Measurements from ENCODE around the gene CACNB4.

The CACNB4 gene

DNA sequence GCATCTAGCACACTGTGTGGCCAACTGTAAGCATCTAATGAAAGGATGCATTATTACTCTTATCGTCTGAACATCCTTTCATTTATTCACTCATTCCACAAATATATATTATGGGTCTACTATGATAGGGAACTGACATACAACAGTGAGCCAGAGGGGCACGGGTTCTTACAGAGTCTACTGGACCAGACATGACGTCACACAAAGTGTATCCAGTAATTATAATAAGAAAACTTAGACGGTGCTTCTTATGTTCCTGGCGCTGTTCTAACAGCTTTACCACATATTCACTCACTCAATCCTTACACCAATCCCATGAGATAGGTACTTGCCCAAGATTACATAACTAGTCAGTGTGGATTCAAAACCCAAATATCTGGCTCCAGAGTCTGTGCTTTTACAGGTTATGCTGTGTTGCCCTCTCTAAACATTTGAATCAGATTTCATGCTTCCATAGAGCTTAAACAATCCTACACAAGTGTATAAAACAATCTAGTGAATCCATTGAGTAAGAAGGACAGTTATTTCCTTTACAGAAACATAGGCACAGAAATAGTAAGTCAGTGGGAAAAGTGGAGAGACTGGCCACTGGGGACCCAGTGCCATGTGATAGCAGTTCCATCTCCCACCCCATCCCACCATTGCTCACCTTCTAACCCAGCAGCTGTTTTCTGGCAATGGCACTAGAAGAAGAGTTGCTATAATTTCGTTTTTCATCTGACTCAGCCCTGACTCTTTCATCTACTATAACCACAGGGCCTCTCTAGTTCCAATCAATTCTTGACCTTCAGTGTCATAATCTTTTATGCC is 246.4 kb downstream of the CACNB4 start:
- H3K23ac ChIP-seq (ENCODE audit: low read length): no peak overlapping the region
- H4K8ac ChIP-seq (ENCODE audit: low read depth, low read length): no peak overlapping the region
- H2BK120ac ChIP-seq (ENCODE audit: insufficient read depth, low read length, poor library complexity): no peak overlapping the region
- no peak overlapping the region for H3K4me2 ChIP-seq (ENCODE audit: low read length)
- no peaks in the 10 kb centered on the region for H3K27me3 ChIP-seq (ENCODE audit: insufficient read depth, low read length)
- no peak overlapping the region for H3K18ac ChIP-seq (ENCODE audit: low read length)
- H3K9ac ChIP-seq (ENCODE audit: low read length): no peak overlapping the region
- DNase-seq: no peak
- no peak overlapping the region for H2AK5ac ChIP-seq (ENCODE audit: low read length)
- no peak overlapping the region for H2BK5ac ChIP-seq (ENCODE audit: low read depth, low read length, poor library complexity)
- H3K4ac ChIP-seq (ENCODE audit: low read depth, low read length): no peak overlapping the region
- no peaks in the 10 kb centered on the region for H3K36me3 ChIP-seq (ENCODE audit: control insufficient read depth in 1 of 2, insufficient read depth in 2 of 2, low read length in 2 of 2)
- H2BK12ac ChIP-seq (ENCODE audit: low read length): no peak overlapping the region
- WGBS (ENCODE audit: extremely low coverage, insufficient coverage, insufficient read length): no CpG with 5 or more reads among the region's 6 CpGs
- H3K27ac ChIP-seq (ENCODE audit: low read depth, low read length): no peak overlapping the region
- peak overlapping the region; percentile 51 for H4K91ac ChIP-seq (ENCODE audit: low read depth, low read length)
- no peaks in the 10 kb centered on the region for H3K79me1 ChIP-seq (ENCODE audit: low read length)
- H4K12ac ChIP-seq (ENCODE audit: low read depth, low read length): no peak overlapping the region
- no peak overlapping the region for H3K4me3 ChIP-seq (ENCODE audit: low read depth, low read length)
- no peak overlapping the region for H3K14ac ChIP-seq (ENCODE audit: low read length)
- H3K79me2 ChIP-seq (ENCODE audit: control insufficient read depth, insufficient read depth, low read length, poor library complexity): no peaks in the 10 kb centered on the region
- no peak overlapping the region for H2AFZ ChIP-seq (ENCODE audit: insufficient read depth, low read length, poor library complexity)
- H3K9me3 ChIP-seq (ENCODE audit: insufficient read depth, low read depth, low read length): no peaks in the 10 kb centered on the region
- no peaks in the 10 kb centered on the region for H3K4me1 ChIP-seq (ENCODE audit: control insufficient read depth in 1 of 2, insufficient read depth in 2 of 2, low read length in 2 of 2)

DNA sequence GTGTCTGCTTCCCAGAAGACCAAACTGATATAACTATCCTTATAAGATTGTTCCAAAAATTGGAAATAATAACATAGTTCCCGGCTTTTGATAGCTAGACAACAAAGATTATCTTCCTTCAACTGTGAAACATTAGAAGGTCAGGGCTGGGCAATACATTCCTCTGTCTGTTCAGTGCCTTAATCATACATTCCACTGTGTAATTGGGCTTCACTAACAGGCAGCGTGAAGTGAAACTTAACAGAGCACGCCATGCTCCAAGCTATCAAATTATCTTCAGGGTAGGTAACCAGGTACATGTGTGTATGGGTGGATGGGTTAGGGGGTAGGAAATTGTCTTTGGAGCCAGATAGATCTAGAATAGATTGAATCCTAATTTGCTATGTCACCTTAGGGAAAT is 247.1 kb downstream of the CACNB4 start:
- Histone ChIP-seq H3K23ac (ENCODE audit: low read length) (no peak overlapping the region), H4K12ac (ENCODE audit: low read depth, low read length) (no peak overlapping the region), H2BK12ac (ENCODE audit: low read length) (no peak overlapping the region), H3K27ac (ENCODE audit: low read depth, low read length) (no peak overlapping the region), H2BK120ac (ENCODE audit: insufficient read depth, low read length, poor library complexity) (no peak overlapping the region), H3K79me2 (ENCODE audit: control insufficient read depth, insufficient read depth, low read length, poor library complexity) (no peaks in the 10 kb centered on the region), H3K79me1 (ENCODE audit: low read length) (no peaks in the 10 kb centered on the region), H3K18ac (ENCODE audit: low read length) (no peak overlapping the region), H3K4ac (ENCODE audit: low read depth, low read length) (no peak overlapping the region), H2AK5ac (ENCODE audit: low read length) (no peak overlapping the region), H3K36me3 (ENCODE audit: control insufficient read depth in 1 of 2, insufficient read depth in 2 of 2, low read length in 2 of 2) (no peaks in the 10 kb centered on the region), H3K27me3 (ENCODE audit: insufficient read depth, low read length) (no peaks in the 10 kb centered on the region), H3K4me2 (ENCODE audit: low read length) (no peak overlapping the region), H4K8ac (ENCODE audit: low read depth, low read length) (no peak overlapping the region), H3K14ac (ENCODE audit: low read length) (no peak overlapping the region), H3K4me3 (ENCODE audit: low read depth, low read length) (no peak overlapping the region), H3K9me3 (ENCODE audit: insufficient read depth, low read depth, low read length) (no peaks in the 10 kb centered on the region), H4K91ac (ENCODE audit: low read depth, low read length) (no peak overlapping the region), H2BK5ac (ENCODE audit: low read depth, low read length, poor library complexity) (no peak overlapping the region), H3K9ac (ENCODE audit: low read length) (no peak overlapping the region), H2AFZ (ENCODE audit: insufficient read depth, low read length, poor library complexity) (no peak overlapping the region), H3K4me1 (ENCODE audit: control insufficient read depth in 1 of 2, insufficient read depth in 2 of 2, low read length in 2 of 2) (no peaks in the 10 kb centered on the region)
- DNase-seq: peak in 1 of 2 donors; percentile 47
- no CpG with 5 or more reads among the region's 3 CpGs for WGBS (ENCODE audit: extremely low coverage, insufficient coverage, insufficient read length)

DNA sequence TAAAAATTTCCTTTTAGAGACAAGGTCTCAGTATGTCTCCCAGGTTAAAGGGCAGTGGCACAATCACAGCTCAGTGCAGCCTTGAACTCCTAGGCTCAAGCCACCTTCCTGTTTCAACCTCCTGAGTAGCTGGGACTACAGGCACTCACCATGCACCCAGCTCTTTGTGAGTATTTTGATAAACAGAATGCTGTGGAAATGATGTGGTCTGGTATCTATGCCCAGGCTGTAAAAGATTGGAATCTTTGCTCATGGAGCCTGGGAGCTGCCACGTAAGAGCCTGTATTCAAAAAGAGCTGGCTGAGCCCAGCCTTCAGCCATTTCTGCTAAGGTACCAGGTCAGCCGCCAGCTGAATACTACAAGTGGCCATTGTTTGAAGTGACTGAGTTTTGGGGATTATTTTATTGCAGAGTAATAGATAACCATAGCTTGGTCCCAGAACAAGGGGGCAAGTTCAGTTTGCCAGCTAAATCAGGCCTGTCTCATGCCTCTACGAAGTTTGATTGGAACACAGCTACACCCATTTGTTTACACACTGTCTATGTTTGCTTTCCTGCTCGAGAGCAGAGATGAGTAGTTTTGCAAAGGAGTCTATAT is 249.3 kb downstream of the CACNB4 start:
- Histone ChIP-seq H3K18ac (ENCODE audit: low read length) (no peak overlapping the region), H3K79me1 (ENCODE audit: low read length) (no peaks in the 10 kb centered on the region), H2BK120ac (ENCODE audit: insufficient read depth, low read length, poor library complexity) (peak overlapping the region; percentile 14), H3K4me1 (ENCODE audit: control insufficient read depth in 1 of 2, insufficient read depth in 2 of 2, low read length in 2 of 2) (peaks cover 0 to 1% of the 10 kb centered on the region in 2 experiments), H2BK5ac (ENCODE audit: low read depth, low read length, poor library complexity) (no peak overlapping the region), H4K91ac (ENCODE audit: low read depth, low read length) (no peak overlapping the region), H4K8ac (ENCODE audit: low read depth, low read length) (no peak overlapping the region), H3K4me2 (ENCODE audit: low read length) (no peak overlapping the region), H3K23ac (ENCODE audit: low read length) (no peak overlapping the region), H3K4me3 (ENCODE audit: low read depth, low read length) (no peak overlapping the region), H3K79me2 (ENCODE audit: control insufficient read depth, insufficient read depth, low read length, poor library complexity) (no peaks in the 10 kb centered on the region), H3K14ac (ENCODE audit: low read length) (no peak overlapping the region), H3K27ac (ENCODE audit: low read depth, low read length) (no peak overlapping the region), H3K27me3 (ENCODE audit: insufficient read depth, low read length) (no peaks in the 10 kb centered on the region), H3K36me3 (ENCODE audit: control insufficient read depth in 1 of 2, insufficient read depth in 2 of 2, low read length in 2 of 2) (no peaks in the 10 kb centered on the region), H3K4ac (ENCODE audit: low read depth, low read length) (no peak overlapping the region), H3K9me3 (ENCODE audit: insufficient read depth, low read depth, low read length) (no peaks in the 10 kb centered on the region), H3K9ac (ENCODE audit: low read length) (no peak overlapping the region), H2AK5ac (ENCODE audit: low read length) (no peak overlapping the region), H2BK12ac (ENCODE audit: low read length) (peak overlapping the region; percentile 80), H4K12ac (ENCODE audit: low read depth, low read length) (no peak overlapping the region), H2AFZ (ENCODE audit: insufficient read depth, low read length, poor library complexity) (no peak overlapping the region)
- DNase-seq: no peak
- no CpG with 5 or more reads among the region's 4 CpGs for WGBS (ENCODE audit: extremely low coverage, insufficient coverage, insufficient read length)

DNA sequence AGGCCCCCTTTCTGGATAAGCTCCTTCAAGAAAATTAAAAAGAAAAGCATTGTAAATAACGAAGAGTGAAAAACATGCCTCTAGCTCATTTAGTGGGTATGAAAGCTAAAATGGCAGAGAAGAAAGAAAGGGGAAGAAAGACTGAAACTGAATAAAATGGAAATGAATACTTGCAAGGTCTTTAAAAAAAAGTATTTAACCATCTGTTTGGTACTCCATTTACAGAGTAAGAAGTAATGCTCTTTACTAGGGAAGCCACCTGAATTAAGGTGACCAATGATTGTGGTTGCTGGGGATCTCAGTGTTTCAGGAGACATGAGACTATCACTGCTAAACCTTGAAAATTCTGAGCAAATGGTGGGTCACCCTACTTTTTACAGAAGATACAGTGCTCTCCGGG is 253.0 kb downstream of the CACNB4 start:
- Histone ChIP-seq H4K12ac (ENCODE audit: low read depth, low read length) (no peak overlapping the region), H3K4me3 (ENCODE audit: low read depth, low read length) (no peak overlapping the region), H3K9ac (ENCODE audit: low read length) (no peak overlapping the region), H3K18ac (ENCODE audit: low read length) (no peak overlapping the region), H3K23ac (ENCODE audit: low read length) (no peak overlapping the region), H4K91ac (ENCODE audit: low read depth, low read length) (no peak overlapping the region), H3K14ac (ENCODE audit: low read length) (no peak overlapping the region), H2BK12ac (ENCODE audit: low read length) (no peak overlapping the region), H3K79me1 (ENCODE audit: low read length) (peaks cover 7% of the 10 kb centered on the region), H3K4me2 (ENCODE audit: low read length) (no peak overlapping the region), H2AFZ (ENCODE audit: insufficient read depth, low read length, poor library complexity) (no peak overlapping the region), H3K27ac (ENCODE audit: low read depth, low read length) (no peak overlapping the region), H2AK5ac (ENCODE audit: low read length) (no peak overlapping the region), H3K79me2 (ENCODE audit: control insufficient read depth, insufficient read depth, low read length, poor library complexity) (no peaks in the 10 kb centered on the region), H2BK5ac (ENCODE audit: low read depth, low read length, poor library complexity) (no peak overlapping the region), H3K9me3 (ENCODE audit: insufficient read depth, low read depth, low read length) (no peaks in the 10 kb centered on the region), H3K27me3 (ENCODE audit: insufficient read depth, low read length) (no peaks in the 10 kb centered on the region), H3K4ac (ENCODE audit: low read depth, low read length) (no peak overlapping the region), H4K8ac (ENCODE audit: low read depth, low read length) (no peak overlapping the region), H3K4me1 (ENCODE audit: control insufficient read depth in 1 of 2, insufficient read depth in 2 of 2, low read length in 2 of 2) (peaks cover 6 to 12% of the 10 kb centered on the region in 2 experiments), H3K36me3 (ENCODE audit: control insufficient read depth in 1 of 2, insufficient read depth in 2 of 2, low read length in 2 of 2) (no peaks in the 10 kb centered on the region), H2BK120ac (ENCODE audit: insufficient read depth, low read length, poor library complexity) (no peak overlapping the region)
- whole genome bisulfite sequencing (ENCODE audit: extremely low coverage, insufficient coverage, insufficient read length): no CpG with 5 or more reads among the region's 2 CpGs
- no peak for DNase-seq
